Choroid plexus epithelial cell (primary cell): ENCODE measurements around the gene SLC25A30.

ENCODE experiments used
- DNase-seq: peaks from one replicate; pipeline ENCODE4 v3.0.0-alpha.2; 2010; ENCODE audit warnings: low read depth
- H3K4me3 ChIP-seq: 2 replicates; pipeline ENCODE4 v1.5.1; 2011; ENCODE audit warnings: low read depth, mild to moderate bottlenecking, control low read depth, low read length, moderate library complexity
- CTCF ChIP-seq: conservative IDR thresholded peaks from 2 replicates; pipeline ENCODE4 v1.5.1; 2011; ENCODE audit warnings: low read depth, mild to moderate bottlenecking, control low read depth, inconsistent platforms, low read length, moderate library complexity

SLC25A30 gene

GRCh38 chr13:45365558-45365885 is 52.7 kb downstream of the SLC25A30 start:
- H3K4me3 ChIP-seq, result no peak overlapping the region
- DNase-seq, result no peak
- no peak for TF ChIP-seq CTCF

DNA sequence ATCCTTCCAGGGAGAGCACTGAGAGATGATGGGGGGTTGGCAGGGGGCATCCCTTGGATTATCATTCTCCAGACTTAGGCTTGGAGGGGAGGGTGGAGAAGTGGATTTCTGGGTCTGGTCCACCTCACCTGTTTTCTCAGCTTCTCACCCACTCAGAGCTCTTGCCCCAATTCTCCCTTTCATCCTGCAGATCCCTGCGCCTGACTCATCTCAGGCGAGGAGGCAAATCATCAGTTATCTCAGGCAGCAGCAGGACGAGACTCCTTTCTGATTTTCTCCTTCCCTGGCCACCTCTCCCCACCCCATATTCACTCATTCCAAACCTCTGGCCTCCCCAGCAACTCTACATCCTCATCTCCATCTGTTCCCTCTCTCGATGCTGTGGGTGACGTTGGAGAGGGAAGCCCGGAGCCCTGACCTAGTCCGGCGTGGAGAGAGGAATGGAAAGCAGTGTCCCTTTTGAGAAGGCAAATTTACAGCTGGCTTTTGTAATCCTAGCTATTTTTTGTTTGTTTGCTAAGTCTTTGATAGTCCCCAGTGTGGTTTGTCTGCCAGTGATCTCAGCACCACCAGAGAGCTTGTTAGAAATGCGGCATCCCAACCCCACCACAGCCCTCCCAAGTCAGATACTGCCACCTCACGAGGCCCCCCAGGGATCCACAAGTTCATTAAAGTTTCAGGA is 53.2 kb downstream of the SLC25A30 start:
- no peak for DNase-seq
- no peak for TF ChIP-seq CTCF
- no peak overlapping the region for H3K4me3 ChIP-seq

DNA sequence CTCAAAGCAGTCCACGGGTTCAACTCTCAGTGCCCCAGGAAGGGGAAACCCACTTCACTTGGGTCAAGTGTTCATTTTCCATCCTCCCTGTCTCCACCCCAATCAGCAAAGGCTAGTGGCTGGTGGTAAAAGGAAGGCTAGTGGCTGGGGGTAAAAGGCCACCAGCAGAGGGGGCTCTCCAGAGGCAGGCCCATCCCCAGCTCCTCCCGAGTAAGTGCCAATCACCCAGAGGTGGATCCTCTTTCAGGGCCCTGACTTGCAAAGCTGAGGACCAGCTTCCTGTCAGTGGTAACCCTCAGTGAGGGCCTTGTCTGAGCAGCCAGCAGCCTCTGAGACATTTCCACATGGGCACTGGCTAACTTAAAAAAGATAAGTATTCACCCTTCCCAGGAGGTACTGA is 55.2 kb downstream of the SLC25A30 start:
- DNase-seq, result no peak
- TF ChIP-seq CTCF, result no peak
- H3K4me3 ChIP-seq, result no peak overlapping the region

- TF ChIP-seq CTCF, result no peak
Observed at GRCh38 chr13:45361596-45362206, 56.5 kb downstream of the SLC25A30 start.

DNA sequence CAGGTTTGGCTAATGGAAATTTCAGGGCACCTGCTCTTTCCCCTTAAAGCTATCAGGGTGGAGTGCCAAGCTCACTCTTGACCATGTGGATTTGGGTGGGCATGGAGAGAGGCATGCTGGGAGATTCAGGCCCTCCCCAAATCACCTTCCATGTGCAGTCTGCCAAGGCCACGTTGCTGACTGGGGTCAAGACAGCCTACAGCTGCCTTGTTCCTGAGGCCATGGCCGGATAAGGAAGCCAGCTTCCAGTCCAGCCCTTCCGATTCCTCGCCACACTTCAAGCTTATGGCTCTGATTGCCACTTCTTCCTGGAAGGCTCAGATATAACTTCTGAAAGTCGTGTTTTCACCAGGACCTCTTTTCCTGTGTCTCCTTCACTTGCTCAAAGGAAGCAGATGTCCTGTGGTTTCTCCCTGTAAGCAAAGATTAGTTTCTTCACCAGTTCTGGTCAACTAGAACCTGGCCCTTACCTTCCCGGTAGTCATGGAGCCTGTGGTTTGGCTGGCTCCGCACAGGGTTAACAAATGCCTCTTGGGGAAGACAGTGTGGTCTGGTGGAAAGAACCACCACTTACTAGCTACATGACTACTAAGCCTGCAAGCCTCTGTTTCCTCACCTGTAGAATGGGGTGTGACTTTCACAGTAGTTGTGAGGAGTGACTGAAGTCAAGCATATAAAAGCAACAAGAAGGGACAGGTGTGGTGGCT is 61.1 kb downstream of the SLC25A30 start:
- no peak for DNase-seq
- no peak for TF ChIP-seq CTCF
- H3K4me3 ChIP-seq, result no peak overlapping the region

More at GRCh38 chr13:45361596-45362206, 56.5 kb downstream of the SLC25A30 start:
- no peak overlapping the region for H3K4me3 ChIP-seq
- no peak for DNase-seq

DNA sequence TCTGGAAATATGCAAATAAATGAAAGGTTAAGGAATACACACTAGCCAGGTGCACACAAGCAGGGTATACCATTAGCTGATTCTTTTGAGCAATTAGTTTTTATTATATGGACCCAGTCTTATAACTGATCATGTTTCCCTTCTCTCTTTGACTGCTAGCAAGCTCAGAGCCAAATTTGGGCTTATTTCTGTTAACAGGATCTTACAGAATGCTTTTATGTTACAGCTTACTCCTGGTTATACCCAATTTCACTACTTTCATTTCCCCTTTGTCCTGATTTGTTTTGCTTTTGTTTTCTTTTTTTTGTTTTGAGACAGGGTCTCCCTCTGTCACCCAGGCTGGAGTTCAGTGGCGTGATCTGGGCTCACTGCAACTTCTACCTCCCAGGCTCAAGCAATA is 64.3 kb downstream of the SLC25A30 start:
- no peak for DNase-seq
- no peak overlapping the region for H3K4me3 ChIP-seq
- no peak for TF ChIP-seq CTCF
